MCF 10A (cell line): Measurements from ENCODE around the gene ARL15. TPM values are rescaled to one million over a fixed set of nuclear protein-coding genes. Genes with fewer than 3 reads are reported as not detected.

Experiments
- BruUV-seq: library from RNA; stranded (reverse); fragments of 400-500 nt; replicated peaks from 2 replicates; lab custom pipeline; 2021; lab: Mats Ljungman, UMichigan
- CTCF ChIA-PET: fragments of 300-600 bp; sonication (Branson Sonifier 250); formaldehyde crosslinking; extraction: SDS; loops from one replicate; lab custom pipeline; 2021; ENCODE audit warnings: antibody characterized with exemption, inconsistent platforms; lab: Yijun Ruan, JAX
- POLR2A ChIA-PET: fragments of 300-600, 350-650 bp; sonication (Branson Sonifier 250); formaldehyde crosslinking; extraction: SDS; loops from one replicate; lab custom pipeline; 2020; ENCODE audit warnings: antibody characterized with exemption, inconsistent platforms; lab: Yijun Ruan, JAX
- DNase-seq: peaks from one replicate; pipeline ENCODE4 v3.0.0-alpha.2; 2018; ENCODE audit not compliant: unreplicated experiment
- H3K27ac Mint-ChIP-seq: one replicate; pipeline ENCODE4 v1.8.0; 2022; ENCODE audit warnings: mild to moderate bottlenecking, low read depth, mixed read lengths; ENCODE audit not compliant: unreplicated experiment
- H3K27me3 Mint-ChIP-seq: one replicate; pipeline ENCODE4 v1.8.0; 2022; ENCODE audit warnings: mixed read lengths; ENCODE audit not compliant: insufficient read depth, unreplicated experiment
- H3K36me3 Mint-ChIP-seq: one replicate; pipeline ENCODE4 v1.8.0; 2022; ENCODE audit warnings: mild to moderate bottlenecking, moderate library complexity, mixed read lengths; ENCODE audit not compliant: insufficient read depth, unreplicated experiment
- H3K4me1 Mint-ChIP-seq: one replicate; pipeline ENCODE4 v1.8.0; 2022; ENCODE audit warnings: mixed read lengths; ENCODE audit not compliant: insufficient read depth, unreplicated experiment
- H3K4me3 Mint-ChIP-seq: one replicate; pipeline ENCODE4 v1.8.0; 2022; ENCODE audit warnings: mild to moderate bottlenecking, moderate library complexity, mixed read lengths; ENCODE audit not compliant: unreplicated experiment
- H3K9me3 Mint-ChIP-seq: one replicate; pipeline ENCODE4 v1.8.0; 2022; ENCODE audit warnings: mixed read lengths; ENCODE audit not compliant: unreplicated experiment
- CTCF ChIP-seq: fragments of 200-600 bp; IDR thresholded peaks from one replicate; pipeline ENCODE4 v1.8.0; 2022; ENCODE audit warnings: antibody characterized with exemption, mild to moderate bottlenecking; ENCODE audit not compliant: unreplicated experiment
- intact Hi-C: fragments of 100-400 bp; cut with micrococcal nuclease; formaldehyde crosslinking; loops from 2 replicates; pipeline ENCODE4 v1.14.1; 2022
- total RNA-seq: library from RNA; stranded (reverse); gene quantifications from 2 replicates; pipeline ENCODE4 v1.2.3, GENCODE V29; 2022

The ARL15 gene
- total RNA-seq, 1 experiment from 2014 or later = 11.3 TPM

DNA sequence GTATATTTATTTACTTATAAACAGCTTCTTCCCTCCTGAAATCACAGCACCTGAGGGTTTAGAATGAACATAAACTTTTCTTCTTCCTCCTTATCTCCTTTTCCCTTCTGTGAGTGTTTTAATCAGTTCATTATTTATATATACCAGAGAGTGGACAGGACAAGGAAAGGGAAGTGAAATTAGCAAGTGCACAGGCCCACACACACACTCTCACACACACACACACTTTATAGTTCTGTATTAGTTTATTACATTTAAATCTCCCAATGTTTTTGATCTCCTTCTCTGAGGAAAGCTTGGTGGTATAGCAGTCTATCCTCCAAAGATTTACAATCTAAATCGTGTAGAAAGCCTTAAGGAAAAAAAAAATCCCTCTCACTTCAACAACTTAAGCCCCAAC is 396.4 kb downstream of the ARL15 start:
- Mint-ChIP-seq H3K36me3 (no peaks in the 10 kb centered on the region), H3K9me3 (no peaks in the 10 kb centered on the region), H3K27ac (no peak overlapping the region), H3K27me3 (no peaks in the 10 kb centered on the region), H3K4me1 (no peaks in the 10 kb centered on the region), H3K4me3 (no peak overlapping the region)
- intact Hi-C loops = no loop called here
- BruUV-seq = no TSS peak
- ChIA-PET CTCF (interaction anchor here (1.0 kb wide), 1 partner anchor 38 kb away, joined by 5 read pairs; no protein-coding TSS in a partner anchor), POLR2A (no interaction called here)
- no peak for TF ChIP-seq CTCF
- DNase-seq = no peak

DNA sequence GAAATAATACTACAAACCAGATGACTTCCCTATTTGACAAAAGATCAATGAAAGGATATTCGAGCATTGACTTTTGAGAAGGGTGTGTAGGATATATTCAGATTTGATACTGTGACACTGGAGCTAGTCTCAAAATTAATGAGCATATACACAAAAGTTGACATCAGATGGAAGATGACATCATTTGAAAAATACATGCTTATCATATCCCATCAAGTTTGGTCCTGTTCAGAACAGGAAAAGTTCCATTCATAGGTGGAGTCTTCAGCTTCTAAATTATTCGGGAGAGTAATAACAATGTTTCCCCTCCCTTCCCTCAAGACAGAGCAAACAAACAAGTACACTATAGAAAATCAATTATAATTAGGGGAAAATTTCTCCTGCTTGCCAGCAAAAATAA is 401.6 kb downstream of the ARL15 start:
- Mint-ChIP-seq H3K27ac (no peak overlapping the region), H3K27me3 (no peaks in the 10 kb centered on the region), H3K36me3 (no peaks in the 10 kb centered on the region), H3K4me3 (no peak overlapping the region), H3K9me3 (no peaks in the 10 kb centered on the region), H3K4me1 (no peaks in the 10 kb centered on the region)
- CTCF ChIA-PET = no interaction called here
- POLR2A ChIA-PET = no interaction called here
- no peak for TF ChIP-seq CTCF
- no TSS peak for BruUV-seq
- intact Hi-C loops = no loop called here
- no peak for DNase-seq

- Mint-ChIP-seq H3K4me3 (no peak overlapping the region), H3K36me3 (no peaks in the 10 kb centered on the region), H3K4me1 (no peaks in the 10 kb centered on the region), H3K27me3 (no peaks in the 10 kb centered on the region), H3K27ac (no peak overlapping the region), H3K9me3 (no peaks in the 10 kb centered on the region)
- DNase-seq = no peak
- intact Hi-C loops = no loop called here
- no TSS peak for BruUV-seq
- CTCF ChIA-PET = no interaction called here
- no peak for TF ChIP-seq CTCF
- POLR2A ChIA-PET = no interaction called here
Measured at GRCh38 chr5:53907827-53908226, 402.5 kb downstream of the ARL15 start.

DNA sequence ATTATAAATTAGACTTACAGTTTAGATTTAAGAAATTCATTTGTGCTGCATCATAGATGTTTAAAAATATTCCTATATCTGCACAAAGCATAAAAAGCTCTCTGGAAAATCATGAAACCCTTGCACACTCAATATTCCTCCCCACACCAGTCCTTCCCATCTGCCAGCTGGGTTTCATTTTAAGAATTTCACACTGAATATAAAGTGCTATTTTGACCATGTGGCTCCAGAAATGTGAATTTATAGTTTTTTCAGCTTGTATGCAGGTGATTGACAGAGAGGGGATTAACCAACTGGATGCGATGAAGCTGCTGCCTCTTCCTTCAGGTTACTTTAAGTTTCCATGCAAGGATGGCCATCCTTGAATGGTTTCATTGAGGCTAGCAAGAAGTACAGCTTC is 403.6 kb downstream of the ARL15 start:
- Mint-ChIP-seq H3K36me3 (no peaks in the 10 kb centered on the region), H3K27ac (no peak overlapping the region), H3K9me3 (no peaks in the 10 kb centered on the region), H3K4me3 (no peak overlapping the region), H3K27me3 (no peaks in the 10 kb centered on the region), H3K4me1 (no peaks in the 10 kb centered on the region)
- TF ChIP-seq CTCF = no peak
- no TSS peak for BruUV-seq
- POLR2A ChIA-PET = no interaction called here
- intact Hi-C loops = no loop called here
- no peak for DNase-seq
- CTCF ChIA-PET = interaction anchor here (0.6 to 0.8 kb wide), 2 partner anchors 17 to 165 kb away, joined by 3 read pairs; no protein-coding TSS in a partner anchor
